GM11168 (cell line): ENCODE data around the gene ARF1.
"Not testable (repeated sequence)": the region's sequence is repeated elsewhere in the genome, so short reads cannot be mapped to it uniquely, and the experiment has no call there.

Experiments
- in situ Hi-C: fragments of 300-500 bp; cut with MboI; formaldehyde crosslinking; loops from one replicate; pipeline ENCODE4 v1.12.0; 2022; ENCODE audit warnings: low sequenced_read_pairs; ENCODE audit not compliant: unreplicated experiment

The ARF1 gene

DNA sequence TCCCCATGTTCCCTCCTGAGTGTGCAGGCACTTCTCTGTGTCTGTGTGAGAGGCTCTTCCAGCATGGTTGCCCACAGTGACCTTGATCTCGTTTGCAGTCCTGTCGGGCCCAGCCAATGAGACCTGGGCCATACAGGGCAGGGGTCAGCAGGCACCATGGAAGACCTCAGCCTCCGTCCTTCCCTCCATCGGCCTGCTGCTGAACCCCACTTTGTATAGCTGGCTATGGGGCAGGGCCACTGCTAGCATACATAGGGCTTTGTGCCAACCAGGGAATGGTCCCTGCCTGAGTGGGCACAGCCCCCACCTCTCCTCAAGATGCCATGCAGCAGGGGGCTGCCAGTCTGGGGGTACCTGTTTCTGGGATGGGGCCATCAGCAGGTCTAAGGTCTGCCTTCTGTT, 16.8 kb downstream of the ARF1 start:
- in situ Hi-C loops = no loop called here

- in situ Hi-C loops = no loop called here
Observed at GRCh38 chr1:228100822-228101613, 18.5 kb downstream of the ARF1 start.

DNA sequence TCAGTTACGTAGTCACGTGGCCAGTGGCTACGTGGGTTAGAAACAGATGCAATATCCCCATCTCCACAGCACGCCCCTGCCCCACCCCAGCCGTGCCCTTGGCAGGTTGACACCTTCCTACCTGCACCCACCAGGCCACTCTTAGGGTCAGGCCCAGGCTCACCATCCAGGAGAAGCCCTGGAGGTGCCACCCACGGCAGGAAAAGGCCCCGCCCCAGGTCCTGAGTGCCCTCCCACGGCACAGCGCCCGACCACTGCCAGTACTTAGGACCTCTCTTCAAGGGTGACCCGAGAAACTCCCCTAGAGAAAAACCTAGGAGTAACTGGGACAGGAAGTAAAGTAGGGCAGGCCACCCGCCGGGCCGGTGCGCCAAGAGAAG, 19.1 kb downstream of the ARF1 start:
- in situ Hi-C loops = no loop called here

DNA sequence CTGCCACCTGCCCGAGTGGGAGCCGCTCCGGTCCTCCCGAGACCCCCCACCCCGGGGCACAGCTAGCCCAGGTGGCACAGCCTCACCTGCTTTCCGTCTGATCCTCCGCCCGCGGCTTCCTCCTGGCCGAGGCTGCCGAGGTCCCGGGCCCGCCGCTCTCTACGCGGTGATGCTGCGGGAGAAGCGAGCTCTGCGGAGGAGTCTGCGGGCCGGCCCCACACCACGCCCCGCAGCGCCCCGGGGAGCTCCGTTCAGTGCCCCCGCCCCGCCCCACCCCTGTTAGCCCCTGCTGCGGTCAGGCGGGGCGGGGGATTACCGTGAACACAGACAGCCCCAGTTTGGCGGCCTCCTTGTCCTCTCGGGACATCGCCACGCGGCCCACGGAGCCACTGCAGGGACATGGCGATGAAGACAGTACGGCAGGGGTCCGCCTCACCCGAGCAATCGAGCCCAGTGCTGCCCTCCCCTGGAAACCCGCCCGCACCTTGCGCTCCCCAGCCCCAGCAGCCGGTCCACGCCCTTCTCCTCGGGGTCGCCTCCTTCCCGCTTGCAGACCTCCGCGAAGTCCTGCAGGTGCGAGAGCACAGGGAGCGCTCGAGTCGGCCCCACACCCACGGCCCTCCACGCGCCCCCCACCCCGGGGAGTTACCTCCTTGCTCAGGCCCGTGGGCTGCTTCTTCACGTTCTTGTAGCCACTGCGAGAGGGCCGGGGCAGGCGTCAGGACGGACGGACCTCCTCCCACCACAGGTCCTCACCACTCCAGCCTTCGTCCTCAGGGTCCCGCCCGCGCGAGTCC, 19.7 kb downstream of the ARF1 start:
- in situ Hi-C loops = no loop called here

DNA sequence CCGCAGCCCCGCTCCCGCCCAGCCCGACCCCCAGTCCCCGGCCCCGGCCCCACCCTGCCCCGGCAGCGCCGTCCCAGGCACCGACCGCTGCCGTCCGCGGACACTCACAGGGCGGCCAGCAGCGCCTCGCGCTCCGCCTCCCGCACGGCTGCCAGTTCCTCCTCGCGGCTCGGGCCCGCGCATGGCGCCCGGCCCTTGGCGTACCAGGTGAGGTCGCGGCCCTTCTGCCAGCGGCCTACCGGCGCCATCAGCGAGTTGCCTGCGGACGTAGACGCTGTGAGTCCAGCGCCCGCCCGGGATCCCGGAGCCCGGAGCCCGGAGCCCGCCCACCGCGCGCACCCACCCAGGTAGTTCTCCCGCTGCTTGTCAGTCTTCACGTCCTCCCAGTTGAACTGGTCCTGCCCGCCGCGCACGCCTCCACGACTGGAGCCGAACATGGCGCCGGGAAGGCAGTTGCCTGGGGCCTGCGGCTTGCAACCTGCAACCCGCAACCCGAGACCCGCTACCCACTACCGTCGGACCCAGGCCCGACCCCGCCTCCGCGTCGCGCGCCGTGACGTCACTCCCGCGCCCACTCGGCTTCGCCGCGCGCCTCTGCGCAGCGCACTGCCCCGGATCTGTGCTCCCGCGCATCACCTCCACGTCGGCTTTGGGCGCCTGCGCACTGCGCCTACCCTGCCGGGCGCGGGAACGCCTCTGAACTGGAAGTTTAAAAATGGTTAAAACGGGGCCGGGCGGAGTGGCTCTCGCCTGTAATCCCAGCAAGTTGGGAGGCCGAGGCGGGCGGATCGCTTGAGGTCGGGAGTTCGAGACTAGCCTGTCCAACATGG, 20.5 kb downstream of the ARF1 start, which contains the start of gene C1orf35:
Gene C1orf35 (minus strand): TSS at position 535 of the 830 bp plus-strand sequence. CDS start 98 bp downstream, at position 437.
- in situ Hi-C loops = no loop called here

DNA sequence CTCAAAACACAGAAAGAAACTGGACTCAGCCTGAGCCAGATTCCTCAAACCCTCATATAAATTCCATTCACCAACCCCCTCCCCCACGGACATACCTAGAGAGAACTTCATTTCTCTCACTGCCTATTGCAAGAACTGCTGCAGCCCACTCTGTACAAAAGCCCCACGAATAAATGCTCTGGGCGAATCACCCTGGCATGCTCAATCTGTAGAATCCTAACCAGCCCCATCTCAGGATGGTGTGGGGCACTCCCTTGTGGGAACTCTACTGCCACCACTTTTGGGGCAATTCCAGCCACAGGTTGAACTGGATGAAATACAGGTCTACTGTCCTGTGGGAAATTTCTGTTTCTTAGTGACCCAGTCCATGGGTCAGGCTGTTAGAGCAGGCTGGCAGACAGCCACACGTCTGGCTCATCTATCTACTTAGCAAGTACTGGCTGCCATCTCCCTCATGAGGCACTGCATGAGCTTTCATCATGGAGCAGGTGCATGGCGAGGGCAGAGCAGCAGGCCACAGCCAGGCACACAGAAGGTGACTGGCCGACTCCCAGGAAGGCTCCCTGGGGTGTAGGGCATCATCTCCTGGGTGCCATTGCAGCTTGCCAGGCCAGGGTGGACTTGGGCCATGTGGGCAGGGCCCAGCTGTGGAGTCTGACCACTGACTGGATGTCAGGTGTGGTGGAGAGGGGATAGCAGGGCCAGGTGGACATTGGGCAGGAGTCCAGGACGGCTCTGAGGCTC, 22.2 kb downstream of the ARF1 start:
- in situ Hi-C loops = no loop called here

GRCh38 chr1:228105270-228105995, 22.9 kb downstream of the ARF1 start:
- in situ Hi-C loops = no loop called here

DNA sequence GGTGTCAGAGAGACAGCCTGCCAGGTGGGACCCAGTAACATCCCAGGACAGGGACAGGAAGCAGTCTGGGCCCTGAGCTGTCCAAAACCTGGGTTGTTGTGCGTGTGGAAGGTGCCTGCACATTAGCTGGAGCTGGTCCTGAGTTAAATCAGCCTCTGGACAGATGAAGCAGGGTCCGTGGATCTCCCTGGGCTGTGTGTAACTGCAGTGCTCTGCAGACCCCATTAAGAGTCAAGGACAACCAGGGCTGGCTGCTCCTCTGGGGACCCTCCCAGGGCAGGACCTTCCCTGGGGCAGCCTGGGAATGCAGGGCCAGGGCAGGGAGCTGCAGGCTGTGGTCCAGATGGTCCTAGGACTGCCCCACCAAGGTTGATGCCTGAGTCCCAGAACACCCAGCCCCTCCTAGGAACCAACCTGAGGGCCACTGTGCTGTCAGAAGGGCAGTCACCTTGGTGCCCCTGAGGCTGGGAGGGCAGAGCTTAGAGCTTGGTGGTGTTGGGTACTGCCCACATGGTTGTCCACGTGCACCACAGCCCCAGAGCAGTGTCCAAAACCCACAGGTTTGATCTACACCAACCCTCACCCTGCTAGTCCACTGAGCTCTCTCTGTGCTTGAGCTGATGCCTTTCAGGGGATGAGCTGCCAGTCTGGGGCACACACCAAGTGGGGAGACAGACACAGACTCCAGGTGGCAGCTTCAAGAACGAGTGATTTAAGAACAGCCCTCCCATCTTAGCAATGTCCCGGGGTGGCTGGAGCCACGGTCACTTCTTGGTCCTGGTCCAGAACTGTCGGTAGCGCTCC, 23.7 kb downstream of the ARF1 start:
- in situ Hi-C loops = no loop called here

- in situ Hi-C loops = no loop called here
Observed at GRCh38 chr1:228106800-228107054, 24.2 kb downstream of the ARF1 start.

GRCh38 chr1:228107636-228108035, 25.1 kb downstream of the ARF1 start:
- in situ Hi-C loops = no loop called here

GRCh38 chr1:228108055-228108690, 25.7 kb downstream of the ARF1 start:
- in situ Hi-C loops = no loop called here

GRCh38 chr1:228108742-228109072, 26.2 kb downstream of the ARF1 start:
- in situ Hi-C loops = no loop called here

DNA sequence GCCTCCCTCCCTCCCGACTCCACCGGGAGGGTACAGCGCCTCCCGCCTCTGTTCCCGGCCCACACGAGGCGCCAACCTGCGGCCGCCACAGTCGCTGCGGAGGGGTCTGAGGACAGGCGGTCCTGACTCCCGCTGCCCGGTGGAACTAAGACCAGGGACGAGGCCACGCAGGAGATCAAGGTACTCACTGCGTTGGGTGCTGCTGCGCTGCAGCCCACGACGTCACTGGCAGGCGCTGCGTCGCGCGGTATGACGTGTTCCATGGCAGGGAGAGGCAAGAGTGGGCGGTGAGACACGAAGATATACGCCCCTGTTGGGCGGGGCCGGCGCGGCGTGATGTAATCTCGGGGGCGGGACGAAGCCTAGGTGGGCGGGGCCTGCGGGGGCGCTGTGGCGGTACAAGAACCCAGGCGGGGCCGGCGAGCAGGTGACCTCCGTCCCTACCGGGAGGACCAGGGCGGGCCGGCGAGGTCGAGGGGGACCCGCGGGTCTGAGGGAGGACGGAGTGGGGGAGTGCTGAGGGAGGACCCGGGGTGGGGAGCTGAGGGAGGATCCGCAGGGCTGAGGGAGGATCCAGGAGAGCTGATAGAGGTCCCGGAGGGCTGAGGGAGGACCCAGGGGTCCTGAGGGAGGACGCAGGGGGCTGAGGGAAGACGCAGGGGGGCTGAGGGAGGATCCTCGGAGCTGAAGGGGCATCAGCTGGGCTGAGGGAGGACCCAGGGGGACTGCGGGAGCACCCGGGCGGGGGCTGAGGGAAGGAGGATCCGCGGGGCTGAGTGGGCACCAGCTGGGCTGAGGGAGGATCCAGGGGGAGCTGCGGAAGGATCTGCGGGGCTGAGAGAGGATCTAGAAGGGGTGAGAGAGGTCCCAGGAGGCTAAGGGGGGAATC, 26.8 kb downstream of the ARF1 start, which contains the start of gene MRPL55:
Gene MRPL55 (minus strand): TSS at position 227 of the 889 bp plus-strand sequence. CDS start 1,039 bp downstream, outside the sequence.
- in situ Hi-C loops = no loop called here

DNA sequence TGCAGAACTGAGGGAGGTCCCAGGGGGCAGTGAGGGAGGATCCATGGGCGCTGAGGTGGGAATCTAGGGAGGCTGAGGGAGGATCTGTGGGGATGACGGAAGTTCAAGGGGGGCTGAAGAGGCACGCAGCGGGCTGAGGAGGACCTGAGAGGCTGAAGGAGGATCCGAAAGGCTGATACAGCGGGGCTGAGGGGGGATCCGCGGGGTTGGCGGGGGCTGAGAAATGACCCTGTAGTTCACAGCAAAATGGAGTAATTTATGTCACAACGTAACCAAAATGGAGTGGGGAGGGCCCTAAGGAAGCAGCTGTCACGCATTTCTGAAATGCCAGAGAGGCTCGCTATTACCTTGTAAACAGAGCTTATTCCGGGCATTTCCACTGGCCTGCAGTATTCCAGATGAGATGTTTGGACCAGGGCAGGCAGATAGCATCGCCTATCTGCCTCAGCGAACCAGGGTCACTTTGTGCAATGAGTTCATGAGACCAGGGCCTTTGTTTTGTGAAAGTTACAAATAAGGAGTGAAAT, 27.5 kb downstream of the ARF1 start:
- in situ Hi-C loops = no loop called here

DNA sequence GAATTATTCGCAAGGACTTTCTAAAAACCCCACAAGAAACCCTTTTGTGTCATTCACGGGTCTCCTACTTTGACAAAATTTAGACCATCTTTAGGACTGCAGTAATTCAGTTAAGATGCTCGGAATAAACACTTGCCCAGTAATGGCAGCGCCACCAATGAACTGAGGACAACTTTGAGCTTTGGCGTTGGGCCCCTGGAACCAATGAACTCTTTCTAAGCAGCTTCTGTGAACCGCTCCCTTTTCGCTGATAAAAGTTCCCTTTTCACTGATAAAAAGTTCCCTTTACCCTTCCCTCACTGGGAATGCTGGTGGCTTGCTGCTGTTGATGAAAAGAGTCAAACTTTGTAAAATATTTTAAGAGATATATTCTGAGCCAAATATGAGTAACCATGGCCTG, 28.0 kb downstream of the ARF1 start:
- in situ Hi-C loops = no loop called here

DNA sequence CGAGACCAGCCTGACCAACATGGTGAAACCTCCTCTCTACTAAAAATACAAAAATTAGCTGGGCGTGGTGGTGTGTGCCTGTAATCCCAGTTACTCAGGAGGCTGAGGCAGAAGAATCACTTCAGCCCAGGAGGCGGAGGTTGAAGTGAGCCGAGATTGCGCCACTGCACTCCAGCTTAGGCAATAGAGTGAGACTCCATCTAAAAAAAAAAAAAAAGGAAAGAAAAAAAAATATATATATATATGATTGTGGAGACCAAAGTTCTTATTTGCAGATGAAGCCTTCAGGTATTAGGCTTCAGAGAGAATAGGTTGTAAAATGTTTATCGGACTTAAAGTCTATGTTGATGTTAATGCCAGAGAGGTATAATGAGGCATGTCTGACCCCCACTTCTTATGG, 28.8 kb downstream of the ARF1 start:
- in situ Hi-C loops = not testable (repeated sequence)

DNA sequence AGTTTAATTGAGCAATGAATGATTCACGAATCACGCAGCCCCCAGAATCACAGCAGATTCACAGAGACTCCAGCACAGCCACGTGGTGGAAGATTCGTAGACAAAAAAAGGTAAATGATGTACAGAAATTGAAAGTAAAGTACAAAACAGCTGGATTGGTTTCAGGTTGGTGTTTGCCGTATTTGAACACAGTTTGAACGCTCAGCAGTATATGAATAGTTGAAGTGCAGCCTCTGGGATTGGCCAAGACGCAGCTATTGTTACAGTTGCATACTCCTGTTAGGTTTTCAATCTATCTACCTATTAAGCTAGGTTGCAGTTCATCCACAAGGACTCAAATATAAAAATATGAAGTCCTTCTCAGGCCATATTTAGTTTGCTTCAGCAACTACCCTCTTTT, 29.7 kb downstream of the ARF1 start:
- in situ Hi-C loops = no loop called here
